GM12878 (cell line): ENCODE measurements around the gene TSPAN19. TPM values are rescaled to one million over a fixed set of nuclear protein-coding genes. Genes with fewer than 3 reads are reported as not detected.

ENCODE experiments used
- ATAC-seq: fragments of 200-7000 bp; cut with Tn5 transposase; 3 replicates; pipeline ENCODE4 v1.9.1; 2020; ENCODE audit warnings: mild to moderate bottlenecking, moderate library complexity
- BruUV-seq: library from RNA; stranded (reverse); fragments of 400-500 nt; replicated peaks from 2 replicates; lab custom pipeline; 2021; lab: Mats Ljungman, UMichigan
- CTCF ChIA-PET: fragments of 300-600 bp; sonication (Branson Sonifier 250); formaldehyde crosslinking; extraction: SDS; loops from one replicate; lab custom pipeline; 2021; ENCODE audit warnings: inconsistent platforms; lab: Yijun Ruan, JAX
- POLR2A ChIA-PET: fragments of 350-600 bp; formaldehyde crosslinking; extraction: SDS; loops from one replicate; lab custom pipeline; 2021; ENCODE audit warnings: inconsistent platforms; lab: Charles Lee
- RAD21 ChIA-PET: fragments of 300-600 bp; sonication (Branson Sonifier 250); formaldehyde crosslinking; loops from one replicate; lab custom pipeline; 2023; ENCODE audit warnings: antibody characterized with exemption; ENCODE audit not compliant: unreplicated experiment; lab: Charles Lee
- SMC1A ChIA-PET: fragments of 300-600 bp; sonication (Branson Sonifier 250); formaldehyde crosslinking; loops from one replicate; lab custom pipeline; 2023; ENCODE audit not compliant: unreplicated experiment, uncharacterized antibody; lab: Charles Lee
- DNase-seq: peaks from one replicate; pipeline ENCODE4 v3.0.0-alpha.2; 2011; ENCODE audit warnings: low read depth, low spot score
- FAIRE-seq: peaks from 3 replicates; lab custom pipeline; 2011; peaks lifted over from hg19 to GRCh38; lab: Jason Lieb, UNC
- H2AFZ ChIP-seq: 2 replicates; pipeline ENCODE4 v1.6.0; 2011; ENCODE audit warnings: low read depth, low read length, control low read depth; ENCODE audit not compliant: control insufficient read depth
- H3K27ac ChIP-seq: 2 replicates; pipeline ENCODE4 v1.5.1; 2011; ENCODE audit warnings: control low read depth; ENCODE audit not compliant: control insufficient read depth, insufficient read depth
- H3K27me3 ChIP-seq, 2 experiments: replicated peaks in 1 of 2; 2 replicates each; pipeline versions ENCODE4 v1.6.0 to v1.6.1; 2011; ENCODE audit warnings: low read length in 1 of 2; ENCODE audit not compliant: control insufficient read depth in 2 of 2, insufficient read depth in 2 of 2
- H3K36me3 ChIP-seq, 2 experiments: 2 replicates each; pipeline ENCODE4 v1.5.1; 2011; ENCODE audit warnings: low read length in 1 of 2; ENCODE audit not compliant: control insufficient read depth in 2 of 2, insufficient read depth in 2 of 2
- H3K4me1 ChIP-seq: 2 replicates; pipeline ENCODE4 v1.6.1; 2011; ENCODE audit warnings: mild to moderate bottlenecking, low read length, moderate library complexity, mixed read lengths; ENCODE audit not compliant: control insufficient read depth, insufficient read depth
- H3K4me2 ChIP-seq: 2 replicates; pipeline ENCODE4 v1.6.0; 2011; ENCODE audit warnings: control low read depth; ENCODE audit not compliant: control insufficient read depth, insufficient read depth
- H3K4me3 ChIP-seq: fragments of 200-600 bp; sonication (generic); 2 replicates; pipeline ENCODE4 v1.5.1; 2016
- H3K79me2 ChIP-seq: 2 replicates; pipeline ENCODE4 v1.6.0; 2011; ENCODE audit warnings: low read length; ENCODE audit not compliant: control insufficient read depth, insufficient read depth
- H3K9ac ChIP-seq: 2 replicates; pipeline ENCODE4 v1.8.0; 2011; ENCODE audit warnings: low read length, control low read depth, mixed read lengths; ENCODE audit not compliant: control insufficient read depth, insufficient read depth
- H3K9me3 ChIP-seq: replicated peaks from 3 replicates; pipeline ENCODE4 v1.5.1; 2011; ENCODE audit warnings: mild to moderate bottlenecking, low read length; ENCODE audit not compliant: control insufficient read depth, insufficient read depth
- H4K20me1 ChIP-seq: 2 replicates; pipeline ENCODE4 v1.6.0; 2011; ENCODE audit not compliant: control insufficient read depth, insufficient read depth
- CBX5 ChIP-seq: sonication (generic); IDR thresholded peaks from 2 replicates; pipeline ENCODE4 v1.6.1; 2016; ENCODE audit warnings: low read depth, moderate library complexity, mild to moderate bottlenecking, inconsistent platforms
- LARP7 ChIP-seq: fragments of 450-650 bp; IDR thresholded peaks from 2 replicates; pipeline ENCODE4 v1.6.1; 2017; ENCODE audit warnings: mild to moderate bottlenecking
- MYB ChIP-seq: fragments of 150-350 bp; IDR thresholded peaks from 2 replicates; pipeline ENCODE4 v1.6.1; 2014; ENCODE audit warnings: mild to moderate bottlenecking, low read depth, low read length, borderline replicate concordance
- NFXL1 ChIP-seq: fragments of 450-650 bp; IDR thresholded peaks from 2 replicates; pipeline ENCODE4 v1.6.1; 2017; ENCODE audit warnings: antibody characterized with exemption, mild to moderate bottlenecking, borderline replicate concordance
- RELA ChIP-seq: fragments of 450-650 bp; IDR thresholded peaks from 2 replicates; pipeline ENCODE4 v1.8.0; 2014; ENCODE audit warnings: borderline replicate concordance; ENCODE audit not compliant: partially characterized antibody
- SKIL ChIP-seq: fragments of 450-650 bp; IDR thresholded peaks from 2 replicates; pipeline ENCODE4 v1.6.1; 2017; ENCODE audit warnings: mild to moderate bottlenecking, low read depth, inconsistent platforms; ENCODE audit not compliant: poor library complexity, severe bottlenecking
- SUPT20H ChIP-seq: IDR thresholded peaks from 2 replicates; pipeline ENCODE4 v1.6.1; 2011; ENCODE audit warnings: low read depth, mild to moderate bottlenecking, low read length, moderate library complexity, borderline replicate concordance; ENCODE audit not compliant: control insufficient read depth
- ZNF207 ChIP-seq: fragments of 450-650 bp; IDR thresholded peaks from 2 replicates; pipeline ENCODE4 v1.6.1; 2014; ENCODE audit warnings: antibody characterized with exemption, mild to moderate bottlenecking, borderline replicate concordance
- in situ Hi-C: fragments of 300-500 bp; cut with MboI; formaldehyde crosslinking; loops from 9 replicates; pipeline ENCODE4 v1.14.3; 2018; ENCODE audit warnings: mixed read lengths
- intact Hi-C: fragments of 100-400 bp; cut with micrococcal nuclease; formaldehyde crosslinking; loops from one replicate; pipeline ENCODE4 v1.14.2; 2022; ENCODE audit not compliant: unreplicated experiment
- polyA plus RNA-seq, 11 experiments: library from polyadenylated mRNA; depleted of rRNA in 4 of 11; unstranded in 6 of 11; stranded (reverse) in 5 of 11; fragments of >200 nt; fragmentation: Nextera tagmentation in 4 of 11; fragmentation: Illumina TruSeq in 1 of 11; extraction: Ambion mirVana in 4 of 11; extraction: Trizol in 1 of 11; gene quantifications; 1 replicate in 1 of 11; 2 replicates in 10 of 11; pipeline versions ENCODE4 v1.2.1 to v1.2.3, GENCODE V29; 2011 to 2016; ENCODE audit warnings: inconsistent platforms in 2 of 11, missing spikeins in 2 of 11, low read depth in 1 of 11
- total RNA-seq, 4 experiments: library from RNA; depleted of rRNA in 3 of 4; stranded (reverse); fragments of >200 nt in 3 of 4; fragmentation: Illumina TruSeq in 1 of 4; extraction: Trizol in 1 of 4; gene quantifications; 2 replicates each; pipeline versions ENCODE4 v1.2.1 to v1.2.3, GENCODE V29; 2013 to 2021

TSPAN19 gene
- total and polyA plus RNA-seq, 10 of the 15 experiments (the other 5 are each of a cell fraction or from before 2014, with no cell fraction given) = not detected

DNA sequence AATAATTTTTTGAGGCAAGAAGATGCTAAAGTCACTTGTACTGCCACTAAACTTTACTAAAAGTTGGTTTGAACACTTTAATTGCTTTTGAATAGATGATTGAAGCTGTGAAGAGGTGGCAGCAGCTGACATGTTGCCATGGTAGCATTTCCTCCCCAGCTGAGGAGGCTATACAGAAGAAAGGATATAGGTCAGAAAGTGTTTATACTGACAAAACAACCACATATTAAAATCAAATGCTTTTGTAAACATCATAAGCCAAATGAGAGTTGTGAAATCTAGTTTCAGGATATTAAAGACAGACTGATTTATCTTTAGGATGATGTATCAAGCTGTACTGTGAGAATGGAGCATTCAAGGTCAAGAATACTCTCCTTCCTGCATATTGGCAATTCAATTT lies 41.7 kb downstream of the TSPAN19 start:
- H3K27ac ChIP-seq = no peak overlapping the region
- H3K4me1 ChIP-seq = no peaks in the 10 kb centered on the region
- ATAC-seq = no peak
- CTCF ChIA-PET = no interaction called here
- H2AFZ ChIP-seq = no peak overlapping the region
- in situ Hi-C loops = no loop called here
- H3K36me3 ChIP-seq = no peaks in the 10 kb centered on the region
- POLR2A ChIA-PET = interaction anchor here (0.6 kb wide), 1 partner anchor 9 kb away, joined by 3 read pairs; no protein-coding TSS in a partner anchor
- no peak for DNase-seq
- SMC1A ChIA-PET = interaction anchor here (0.8 kb wide), 1 partner anchor 112 kb away, joined by 3 read pairs; no protein-coding TSS in a partner anchor
- no peaks in the 10 kb centered on the region for H3K27me3 ChIP-seq
- no peaks in the 10 kb centered on the region for H4K20me1 ChIP-seq
- no peaks in the 10 kb centered on the region for H3K79me2 ChIP-seq
- H3K9ac ChIP-seq = no peak overlapping the region
- no peak for FAIRE-seq
- RAD21 ChIA-PET = no interaction called here
- no TSS peak for BruUV-seq
- no peak overlapping the region for H3K4me2 ChIP-seq
- intact Hi-C loops = no loop called here
- H3K9me3 ChIP-seq = no peaks in the 10 kb centered on the region
- TF ChIP-seq LARP7 (no peak), NFXL1 (no peak), SUPT20H (no peak), CBX5 (no peak), MYB (no peak), SKIL (no peak), ZNF207 (no peak), RELA (no peak)
- TF ChIP-seq, all 136 proteins: peak for 0
- no peak overlapping the region for H3K4me3 ChIP-seq
